ENCODE data around the gene OR5B2.
"Not testable (repeated sequence)": the region's sequence is repeated elsewhere in the genome, so short reads cannot be mapped to it uniquely, and the experiment has no call there.

OR5B2 gene

GRCh38 chr11:58428021-58428420 is at the start of gene OR5B2:
OR5B2 (minus strand) TSS chr11:58428121; CDS start chr11:58423261, 4,860 bp downstream.
- no peak for DNase-seq (ENCODE audit: low read depth in 2 of 3, low spot score in 2 of 3)

- no peak for DNase-seq (ENCODE audit: low read depth in 2 of 3, low spot score in 2 of 3)
These were observed 44.0 kb upstream of the OR5B2 start for GRCh38 chr11:58471892-58472291.

- DNase-seq (ENCODE audit: low read depth in 2 of 3, low spot score in 2 of 3), result no peak
These were observed 38.4 kb upstream of the OR5B2 start for GRCh38 chr11:58466293-58466692.

- no peak for DNase-seq (ENCODE audit: low read depth in 2 of 3, low spot score in 2 of 3)
These were observed 37.8 kb upstream of the OR5B2 start for GRCh38 chr11:58465690-58466089.

GRCh38 chr11:58451585-58451984 is 23.7 kb upstream of the OR5B2 start:
- no peak for DNase-seq (ENCODE audit: low read depth in 2 of 3, low spot score in 2 of 3)

GRCh38 chr11:58446294-58446693 is 18.4 kb upstream of the OR5B2 start:
- DNase-seq (ENCODE audit: low read depth in 2 of 3, low spot score in 2 of 3), result no peak

GRCh38 chr11:58444300-58444699 is 16.4 kb upstream of the OR5B2 start:
- no peak for DNase-seq (ENCODE audit: low read depth in 2 of 3, low spot score in 2 of 3)

- no peak for DNase-seq (ENCODE audit: low read depth in 2 of 3, low spot score in 2 of 3)
These were observed 14.2 kb upstream of the OR5B2 start, which contains the start of gene OR5B12 for GRCh38 chr11:58442136-58442535. OR5B12 (minus strand) TSS chr11:58442236; CDS start chr11:58440151, 2,085 bp downstream.

- DNase-seq (ENCODE audit: low read depth in 2 of 3, low spot score in 2 of 3), result no peak
These were observed 10.6 kb upstream of the OR5B2 start for GRCh38 chr11:58438486-58438885.

- DNase-seq (ENCODE audit: low read depth in 2 of 3, low spot score in 2 of 3), result no peak
These were observed 6.3 kb upstream of the OR5B2 start for GRCh38 chr11:58434217-58434616.

- DNase-seq (ENCODE audit: low read depth in 2 of 3, low spot score in 2 of 3), result no peak
These were observed 5.8 kb upstream of the OR5B2 start for GRCh38 chr11:58433638-58434203.

- DNase-seq (ENCODE audit: low read depth in 2 of 3, low spot score in 2 of 3), result no peak
These were observed 1.4 kb upstream of the OR5B2 start for GRCh38 chr11:58429273-58429672.

GRCh38 chr11:58406774-58407173 is 21.1 kb downstream of the OR5B2 start, which contains the start of gene OR5B3:
OR5B3 (minus strand) TSS chr11:58406874; CDS start chr11:58403409, 3,465 bp downstream.
- DNase-seq (ENCODE audit: low read depth in 2 of 3, low spot score in 2 of 3), result no peak

- not testable (repeated sequence) for DNase-seq (ENCODE audit: low read depth in 2 of 3, low spot score in 2 of 3)
These were observed 28.3 kb downstream of the OR5B2 start for GRCh38 chr11:58399622-58400021.

GRCh38 chr11:58395581-58395980 is 32.3 kb downstream of the OR5B2 start:
- DNase-seq (ENCODE audit: low read depth in 2 of 3, low spot score in 2 of 3), result no peak

GRCh38 chr11:58394195-58394594 is 33.7 kb downstream of the OR5B2 start:
- no peak for DNase-seq (ENCODE audit: low read depth in 2 of 3, low spot score in 2 of 3)

- DNase-seq (ENCODE audit: low read depth in 2 of 3, low spot score in 2 of 3), result no peak
These were observed 35.2 kb downstream of the OR5B2 start for GRCh38 chr11:58392746-58393145.

GRCh38 chr11:58391879-58392278 is 36.0 kb downstream of the OR5B2 start:
- DNase-seq (ENCODE audit: low read depth in 2 of 3, low spot score in 2 of 3), result no peak

GRCh38 chr11:58390551-58391063 is 37.3 kb downstream of the OR5B2 start:
- no peak for DNase-seq (ENCODE audit: low read depth in 2 of 3, low spot score in 2 of 3)

All from activated CD8-positive, alpha-beta memory T cell treated with anti-CD3 and anti-CD28 coated beads for 48 hours (primary cell).